Measurements from ENCODE around the gene BSPH1. TPM values are rescaled to one million over a fixed set of nuclear protein-coding genes. Genes with fewer than 3 reads are reported as not detected.

BSPH1 gene
- total and polyA plus RNA-seq, 7 donors, result not detected

GRCh38 chr19:48010932-48011758 is 19.2 kb upstream of the BSPH1 start:
- WGBS, 3 donors, result 88 to 93% (median 92%) methylated on average over 11 of the region's 11 CpGs
- Histone ChIP-seq H3K27ac (no peak overlapping the region), H3K27me3 (ENCODE audit: insufficient read depth in 3 of 3, low read length in 2 of 3) (peaks cover 0 to 5% (median 3%) of the 10 kb centered on the region in 3 donors), H3K9me3 (no peaks in the 10 kb centered on the region), H3K4me3 (no peak overlapping the region), H3K4me1 (no peaks in the 10 kb centered on the region), H3K36me3 (ENCODE audit: insufficient read depth in 1 of 2, low read depth in 1 of 2) (no peaks in the 10 kb centered on the region)
- ATAC-seq, result no peak
- intact Hi-C loops (cut with DNase I), result no loop called here
- DNase-seq, result no peak
- TF ChIP-seq CTCF (IDR thresholded peaks at IDR 0.05), result no peak

- Histone ChIP-seq H3K4me1 (no peaks in the 10 kb centered on the region), H3K27ac (no peak overlapping the region), H3K9me3 (no peaks in the 10 kb centered on the region), H3K27me3 (ENCODE audit: insufficient read depth in 3 of 3, low read length in 2 of 3) (peaks cover 0 to 8% (median 5%) of the 10 kb centered on the region in 3 donors), H3K36me3 (ENCODE audit: insufficient read depth in 1 of 2, low read depth in 1 of 2) (no peaks in the 10 kb centered on the region), H3K4me3 (no peak overlapping the region)
- WGBS, 3 donors, result 80 to 85% (median 82%) methylated on average over 6 of the region's 6 CpGs
- TF ChIP-seq CTCF (IDR thresholded peaks at IDR 0.05), result no peak
- DNase-seq (no peak), ATAC-seq (no peak)
- intact Hi-C loops (cut with DNase I), result no loop called here
These were observed 14.8 kb upstream of the BSPH1 start for GRCh38 chr19:48006762-48007161.

- H3K36me3 ChIP-seq (ENCODE audit: insufficient read depth in 1 of 2, low read depth in 1 of 2), result no peaks in the 10 kb centered on the region
- no peaks in the 10 kb centered on the region for H3K9me3 ChIP-seq
- TF ChIP-seq CTCF (IDR thresholded peaks at IDR 0.05), result no peak
- 61 to 69% (median 64%) methylated on average over 6 of the region's 6 CpGs for WGBS, 3 donors
- intact Hi-C loops (cut with DNase I), result no loop called here
- H3K4me1 ChIP-seq, result no peaks in the 10 kb centered on the region
- H3K4me3 ChIP-seq, result no peak overlapping the region
- peaks cover 0 to 8% (median 3%) of the 10 kb centered on the region in 3 donors for H3K27me3 ChIP-seq (ENCODE audit: insufficient read depth in 3 of 3, low read length in 2 of 3)
- ATAC-seq (no peak), DNase-seq (no peak)
- no peak overlapping the region for H3K27ac ChIP-seq
These were observed 12.3 kb upstream of the BSPH1 start for GRCh38 chr19:48004236-48004635.

GRCh38 chr19:48000846-48001245 is 8.9 kb upstream of the BSPH1 start:
- WGBS, 3 donors, result 74 to 83% (median 78%) methylated on average over 6 of the region's 6 CpGs
- intact Hi-C loops (cut with DNase I), result no loop called here
- ATAC-seq, result no peak
- H3K9me3 ChIP-seq, result no peaks in the 10 kb centered on the region
- no peaks in the 10 kb centered on the region for H3K36me3 ChIP-seq (ENCODE audit: insufficient read depth in 1 of 2, low read depth in 1 of 2)
- DNase-seq, result no peak
- no peak overlapping the region for H3K4me3 ChIP-seq
- peaks cover 0 to 16% (median 0%) of the 10 kb centered on the region in 3 donors for H3K27me3 ChIP-seq (ENCODE audit: insufficient read depth in 3 of 3, low read length in 2 of 3)
- TF ChIP-seq CTCF (IDR thresholded peaks at IDR 0.05), result no peak
- no peak overlapping the region for H3K27ac ChIP-seq
- H3K4me1 ChIP-seq, result no peaks in the 10 kb centered on the region

Measured in psoas muscle (tissue), 8 donors.